ENCODE results near the gene ZNRF1.

Gene ZNRF1

GRCh38 chr16:75108792-75109731 lies 110.2 kb downstream of the ZNRF1 start:
- 36% methylated on average over 19 of the region's 27 CpGs for WGBS (ENCODE audit: insufficient coverage)
- DNase-seq: peak; percentile 86 to 95 (median 95)
- POLR2A ChIA-PET: interaction anchor here (0.6 to 5.3 kb wide), 9 partner anchors 10 to 112 kb away, joined by 3 to 42 read pairs (median 4); partner anchors contain the start of gene ZNRF1
- Histone ChIP-seq H3K9me3 (ENCODE audit: control extremely low read depth in 1 of 5, control insufficient read depth in 4 of 5, insufficient read depth in 2 of 5, low read depth in 1 of 5, low read length in 4 of 5) (no peaks in the 10 kb centered on the region), H3K4me3 (ENCODE audit: control insufficient read depth in 1 of 7, extremely low read depth in 1 of 7, insufficient read depth in 4 of 7, low read depth in 2 of 7, low read length in 6 of 7) (peak overlapping the region in 4 of 7 experiments; percentile 23 to 59 (median 50)), H3K27me3 (replicated peaks in 2 of 5; ENCODE audit: control insufficient read depth in 4 of 5, insufficient read depth in 5 of 5, low read length in 4 of 5) (no peaks in the 10 kb centered on the region), H3K4me1 (ENCODE audit: control extremely low read depth in 1 of 4, control insufficient read depth in 4 of 4, insufficient read depth in 4 of 4, low read length in 3 of 4) (peaks cover 12 to 100% (median 95%) of the 10 kb centered on the region in 4 experiments), H3K27ac (ENCODE audit: insufficient read depth in 1 of 2, low read depth in 1 of 2, low read length in 2 of 2, poor library complexity in 1 of 2, severe bottlenecking in 2 of 2) (peak overlapping the region in 1 of 2 experiments; percentile 61), H3K36me3 (ENCODE audit: control insufficient read depth in 4 of 4, insufficient read depth in 4 of 4, low read length in 3 of 4) (peaks cover 0 to 37% (median 26%) of the 10 kb centered on the region in 4 experiments)
- CTCF ChIA-PET: interaction anchor here (0.6 to 8.1 kb wide), 19 partner anchors 9 to 112 kb away, joined by 3 to 105 read pairs (median 18); partner anchors contain the start of gene ZNRF1

GRCh38 chr16:75109732-75110243 lies 111.0 kb downstream of the ZNRF1 start:
- POLR2A ChIA-PET: interaction anchor here (0.6 to 5.3 kb wide), 10 partner anchors 10 to 139 kb away, joined by 3 to 42 read pairs (median 4); partner anchors contain the start of gene ZNRF1
- Histone ChIP-seq H3K9me3 (ENCODE audit: control extremely low read depth in 1 of 5, control insufficient read depth in 4 of 5, insufficient read depth in 2 of 5, low read depth in 1 of 5, low read length in 4 of 5) (no peaks in the 10 kb centered on the region), H3K27me3 (replicated peaks in 2 of 5; ENCODE audit: control insufficient read depth in 4 of 5, insufficient read depth in 5 of 5, low read length in 4 of 5) (no peaks in the 10 kb centered on the region), H3K4me1 (ENCODE audit: control extremely low read depth in 1 of 4, control insufficient read depth in 4 of 4, insufficient read depth in 4 of 4, low read length in 3 of 4) (peaks cover 10 to 94% (median 88%) of the 10 kb centered on the region in 4 experiments), H3K36me3 (ENCODE audit: control insufficient read depth in 4 of 4, insufficient read depth in 4 of 4, low read length in 3 of 4) (peaks cover 0 to 29% (median 24%) of the 10 kb centered on the region in 4 experiments), H3K4me3 (ENCODE audit: control insufficient read depth in 1 of 7, extremely low read depth in 1 of 7, insufficient read depth in 4 of 7, low read depth in 2 of 7, low read length in 6 of 7) (peak overlapping the region in 4 of 7 experiments; percentile 23 to 59 (median 50)), H3K27ac (ENCODE audit: insufficient read depth in 1 of 2, low read depth in 1 of 2, low read length in 2 of 2, poor library complexity in 1 of 2, severe bottlenecking in 2 of 2) (peak overlapping the region; percentile 37 to 61)
- CTCF ChIA-PET: interaction anchor here (1.0 to 8.1 kb wide), 19 partner anchors 10 to 251 kb away, joined by 3 to 105 read pairs (median 18); partner anchors contain the start of gene ZNRF1
- peak in 2 of 3 donors; percentile 51 to 68 for DNase-seq
- WGBS (ENCODE audit: insufficient coverage): 58% methylated on average over 3 of the region's 10 CpGs

GRCh38 chr16:75110637-75111513 lies 112.1 kb downstream of the ZNRF1 start:
- POLR2A ChIA-PET: interaction anchor here (0.6 to 5.3 kb wide), 10 partner anchors 12 to 114 kb away, joined by 3 to 42 read pairs (median 4); partner anchors contain the start of gene ZNRF1
- no peaks in the 10 kb centered on the region for H3K27me3 ChIP-seq (replicated peaks in 2 of 5; ENCODE audit: control insufficient read depth in 4 of 5, insufficient read depth in 5 of 5, low read length in 4 of 5)
- H3K9me3 ChIP-seq (ENCODE audit: control extremely low read depth in 1 of 5, control insufficient read depth in 4 of 5, insufficient read depth in 2 of 5, low read depth in 1 of 5, low read length in 4 of 5): no peaks in the 10 kb centered on the region
- peak overlapping the region; percentile 20 to 61 for H3K27ac ChIP-seq (ENCODE audit: insufficient read depth in 1 of 2, low read depth in 1 of 2, low read length in 2 of 2, poor library complexity in 1 of 2, severe bottlenecking in 2 of 2)
- H3K36me3 ChIP-seq (ENCODE audit: control insufficient read depth in 4 of 4, insufficient read depth in 4 of 4, low read length in 3 of 4): peaks cover 0 to 21% (median 19%) of the 10 kb centered on the region in 4 experiments
- peaks cover 5 to 90% (median 83%) of the 10 kb centered on the region in 4 experiments for H3K4me1 ChIP-seq (ENCODE audit: control extremely low read depth in 1 of 4, control insufficient read depth in 4 of 4, insufficient read depth in 4 of 4, low read length in 3 of 4)
- peak; percentile 86 to 91 (median 91) for DNase-seq
- WGBS (ENCODE audit: insufficient coverage): 19% methylated on average over 27 of the region's 28 CpGs
- H3K4me3 ChIP-seq (ENCODE audit: control insufficient read depth in 1 of 7, extremely low read depth in 1 of 7, insufficient read depth in 4 of 7, low read depth in 2 of 7, low read length in 6 of 7): peak overlapping the region in 3 of 7 experiments; percentile 8 to 59 (median 43)
- CTCF ChIA-PET: interaction anchor here (0.6 to 8.1 kb wide), 40 partner anchors 11 to 410 kb away, joined by 3 to 105 read pairs (median 6); partner anchors contain the start of genes MLKL, WDR59, ZFP1 and ZNRF1

GRCh38 chr16:75111514-75111940 lies 112.7 kb downstream of the ZNRF1 start:
- peak overlapping the region; percentile 46 to 60 for H3K27ac ChIP-seq (ENCODE audit: insufficient read depth in 1 of 2, low read depth in 1 of 2, low read length in 2 of 2, poor library complexity in 1 of 2, severe bottlenecking in 2 of 2)
- ChIA-PET POLR2A (interaction anchor here (0.8 to 5.3 kb wide), 9 partner anchors 12 to 115 kb away, joined by 3 to 42 read pairs (median 5); partner anchors contain the start of gene ZNRF1), CTCF (interaction anchor here (0.7 to 8.1 kb wide), 37 partner anchors 12 to 410 kb away, joined by 3 to 105 read pairs (median 7); partner anchors contain the start of genes MLKL, WDR59, ZFP1 and ZNRF1)
- H3K4me3 ChIP-seq (ENCODE audit: control insufficient read depth in 1 of 7, extremely low read depth in 1 of 7, insufficient read depth in 4 of 7, low read depth in 2 of 7, low read length in 6 of 7): peak overlapping the region in 4 of 7 experiments; percentile 8 to 59 (median 22)
- WGBS (ENCODE audit: insufficient coverage): 28% methylated on average over 5 of the region's 7 CpGs
- H3K9me3 ChIP-seq (ENCODE audit: control extremely low read depth in 1 of 5, control insufficient read depth in 4 of 5, insufficient read depth in 2 of 5, low read depth in 1 of 5, low read length in 4 of 5): no peaks in the 10 kb centered on the region
- DNase-seq: no peak
- H3K36me3 ChIP-seq (ENCODE audit: control insufficient read depth in 4 of 4, insufficient read depth in 4 of 4, low read length in 3 of 4): peaks cover 0 to 15% (median 13%) of the 10 kb centered on the region in 4 experiments
- H3K27me3 ChIP-seq (replicated peaks in 2 of 5; ENCODE audit: control insufficient read depth in 4 of 5, insufficient read depth in 5 of 5, low read length in 4 of 5): no peaks in the 10 kb centered on the region
- H3K4me1 ChIP-seq (ENCODE audit: control extremely low read depth in 1 of 4, control insufficient read depth in 4 of 4, insufficient read depth in 4 of 4, low read length in 3 of 4): peaks cover 5 to 88% (median 79%) of the 10 kb centered on the region in 4 experiments

- Histone ChIP-seq H3K4me1 (ENCODE audit: control extremely low read depth in 1 of 4, control insufficient read depth in 4 of 4, insufficient read depth in 4 of 4, low read length in 3 of 4) (peaks cover 5 to 83% (median 74%) of the 10 kb centered on the region in 4 experiments), H3K27ac (ENCODE audit: insufficient read depth in 1 of 2, low read depth in 1 of 2, low read length in 2 of 2, poor library complexity in 1 of 2, severe bottlenecking in 2 of 2) (peak overlapping the region; percentile 46 to 60), H3K9me3 (ENCODE audit: control extremely low read depth in 1 of 5, control insufficient read depth in 4 of 5, insufficient read depth in 2 of 5, low read depth in 1 of 5, low read length in 4 of 5) (no peaks in the 10 kb centered on the region), H3K27me3 (replicated peaks in 2 of 5; ENCODE audit: control insufficient read depth in 4 of 5, insufficient read depth in 5 of 5, low read length in 4 of 5) (no peaks in the 10 kb centered on the region), H3K36me3 (ENCODE audit: control insufficient read depth in 4 of 4, insufficient read depth in 4 of 4, low read length in 3 of 4) (peaks cover 0 to 9% (median 8%) of the 10 kb centered on the region in 4 experiments), H3K4me3 (ENCODE audit: control insufficient read depth in 1 of 7, extremely low read depth in 1 of 7, insufficient read depth in 4 of 7, low read depth in 2 of 7, low read length in 6 of 7) (peak overlapping the region in 4 of 7 experiments; percentile 17 to 59 (median 33))
- 1% methylated on average over 25 of the region's 26 CpGs for WGBS (ENCODE audit: insufficient coverage)
- ChIA-PET CTCF (interaction anchor here (0.7 to 8.1 kb wide), 35 partner anchors 11 to 411 kb away, joined by 3 to 105 read pairs (median 8); partner anchors contain the start of genes MLKL, WDR59, ZFP1 and ZNRF1), POLR2A (interaction anchor here (1.3 to 5.3 kb wide), 6 partner anchors 13 to 114 kb away, joined by 3 to 42 read pairs (median 19); partner anchors contain the start of gene ZNRF1)
- peak in 2 of 3 donors; percentile 71 to 77 for DNase-seq
Observed at GRCh38 chr16:75111961-75112733, 113.3 kb downstream of the ZNRF1 start.
